ENCODE measurements around the gene GUCY1B1. TPM values are rescaled to one million over a fixed set of nuclear protein-coding genes. Genes with fewer than 3 reads are reported as not detected.

GUCY1B1 gene
- total RNA-seq, 1 experiment from 2014 or later = not detected

- ChIA-PET POLR2A (no interaction called here), CTCF (no interaction called here)
- no TSS peak for BruUV-seq (replicated peaks)
- no peak for TF ChIP-seq CTCF (IDR thresholded peaks at IDR 0.05; ENCODE audit: unreplicated experiment)
- H3K4me3 Mint-ChIP-seq (ENCODE audit: unreplicated experiment) = no peak overlapping the region
- DNase-seq (ENCODE audit: unreplicated experiment) = no peak
- H3K27ac Mint-ChIP-seq (ENCODE audit: low read depth, unreplicated experiment) = no peak overlapping the region
- H3K9me3 Mint-ChIP-seq (ENCODE audit: unreplicated experiment) = no peaks in the 10 kb centered on the region
- intact Hi-C loops (cut with micrococcal nuclease) = no loop called here
- H3K4me1 Mint-ChIP-seq (ENCODE audit: insufficient read depth, unreplicated experiment) = no peaks in the 10 kb centered on the region
- H3K27me3 Mint-ChIP-seq (ENCODE audit: insufficient read depth, unreplicated experiment) = no peaks in the 10 kb centered on the region
- H3K36me3 Mint-ChIP-seq (ENCODE audit: insufficient read depth, unreplicated experiment) = no peaks in the 10 kb centered on the region
These were observed 78.5 kb downstream of the GUCY1B1 start for GRCh38 chr4:155837203-155837796.

- H3K9me3 Mint-ChIP-seq (ENCODE audit: unreplicated experiment) = no peaks in the 10 kb centered on the region
- no peak for TF ChIP-seq CTCF (IDR thresholded peaks at IDR 0.05; ENCODE audit: unreplicated experiment)
- no TSS peak for BruUV-seq (replicated peaks)
- ChIA-PET POLR2A (no interaction called here), CTCF (no interaction called here)
- H3K4me1 Mint-ChIP-seq (ENCODE audit: insufficient read depth, unreplicated experiment) = peaks cover 5% of the 10 kb centered on the region
- H3K27ac Mint-ChIP-seq (ENCODE audit: low read depth, unreplicated experiment) = no peak overlapping the region
- intact Hi-C loops (cut with micrococcal nuclease) = no loop called here
- no peaks in the 10 kb centered on the region for H3K27me3 Mint-ChIP-seq (ENCODE audit: insufficient read depth, unreplicated experiment)
- no peak for DNase-seq (ENCODE audit: unreplicated experiment)
- H3K4me3 Mint-ChIP-seq (ENCODE audit: unreplicated experiment) = no peak overlapping the region
- H3K36me3 Mint-ChIP-seq (ENCODE audit: insufficient read depth, unreplicated experiment) = no peaks in the 10 kb centered on the region
These were observed 83.3 kb downstream of the GUCY1B1 start for GRCh38 chr4:155842080-155842479.

- Mint-ChIP-seq H3K4me3 (ENCODE audit: unreplicated experiment) (no peak overlapping the region), H3K9me3 (ENCODE audit: unreplicated experiment) (no peaks in the 10 kb centered on the region), H3K36me3 (ENCODE audit: insufficient read depth, unreplicated experiment) (no peaks in the 10 kb centered on the region), H3K4me1 (ENCODE audit: insufficient read depth, unreplicated experiment) (peaks cover 5% of the 10 kb centered on the region), H3K27me3 (ENCODE audit: insufficient read depth, unreplicated experiment) (no peaks in the 10 kb centered on the region), H3K27ac (ENCODE audit: low read depth, unreplicated experiment) (no peak overlapping the region)
- no peak for TF ChIP-seq CTCF (IDR thresholded peaks at IDR 0.05; ENCODE audit: unreplicated experiment)
- no TSS peak for BruUV-seq (replicated peaks)
- ChIA-PET POLR2A (no interaction called here), CTCF (no interaction called here)
- no peak for DNase-seq (ENCODE audit: unreplicated experiment)
- intact Hi-C loops (cut with micrococcal nuclease) = no loop called here
These were observed 88.1 kb downstream of the GUCY1B1 start for GRCh38 chr4:155846929-155847328.

GRCh38 chr4:155849042-155849441 is 90.2 kb downstream of the GUCY1B1 start:
- no TSS peak for BruUV-seq (replicated peaks)
- no peak overlapping the region for H3K4me3 Mint-ChIP-seq (ENCODE audit: unreplicated experiment)
- no peak for TF ChIP-seq CTCF (IDR thresholded peaks at IDR 0.05; ENCODE audit: unreplicated experiment)

More at GRCh38 chr4:155849042-155849441, 90.2 kb downstream of the GUCY1B1 start:
- no peak for DNase-seq (ENCODE audit: unreplicated experiment)
- intact Hi-C loops (cut with micrococcal nuclease) = no loop called here
- no peaks in the 10 kb centered on the region for H3K36me3 Mint-ChIP-seq (ENCODE audit: insufficient read depth, unreplicated experiment)
- no peaks in the 10 kb centered on the region for H3K27me3 Mint-ChIP-seq (ENCODE audit: insufficient read depth, unreplicated experiment)
- H3K9me3 Mint-ChIP-seq (ENCODE audit: unreplicated experiment) = no peaks in the 10 kb centered on the region
- peaks cover 5% of the 10 kb centered on the region for H3K4me1 Mint-ChIP-seq (ENCODE audit: insufficient read depth, unreplicated experiment)
- H3K27ac Mint-ChIP-seq (ENCODE audit: low read depth, unreplicated experiment) = no peak overlapping the region
- POLR2A ChIA-PET = interaction anchor here (0.7 to 0.9 kb wide), 2 partner anchors 13 to 460 kb away, joined by 3 read pairs; no protein-coding TSS in a partner anchor
- CTCF ChIA-PET = no interaction called here
